Sciatic nerve (tissue), 2 donors: Measurements from ENCODE around the gene PTPRN2. TPM values are rescaled to one million over a fixed set of nuclear protein-coding genes. Genes with fewer than 3 reads are reported as not detected.
"Not testable (repeated sequence)": the region's sequence is repeated elsewhere in the genome, so short reads cannot be mapped to it uniquely, and the experiment has no call there.

Experiments
- ATAC-seq: fragments of 200-7000 bp; cut with Tn5 transposase; one replicate; pipeline ENCODE4 v1.9.1; 2020; ENCODE audit warnings: mild to moderate bottlenecking, moderate library complexity
- DNase-seq: peaks from one replicate; pipeline ENCODE4 v3.0.0-alpha.2; 2020; ENCODE audit warnings: low spot score
- intact Hi-C: fragments of 100-400 bp; cut with DNase I; formaldehyde crosslinking; loops from one replicate; pipeline ENCODE4 v1.14.2; 2022
- total RNA-seq: library from RNA; stranded (reverse); fragmentation: NEBNext Ultra II Directional; extraction: Animal tissue kit (Norgen Biotek cat#: 25700); gene quantifications from one replicate; pipeline ENCODE4 v1.2.1, GENCODE V29; 2021
- donor health status: DM: no; HTN: no; CAD: no.
- donor health status: DM: no; HTN: no; CAD: no.

PTPRN2 gene
- total RNA-seq, 1 donor from 2014 or later: 12.7 TPM

GRCh38 chr7:157568770-157569584 lies 1018.6 kb downstream of the PTPRN2 start:
- DNase-seq (peak; percentile 72), ATAC-seq (peak; percentile 82)
- intact Hi-C loops: no loop called here

DNA sequence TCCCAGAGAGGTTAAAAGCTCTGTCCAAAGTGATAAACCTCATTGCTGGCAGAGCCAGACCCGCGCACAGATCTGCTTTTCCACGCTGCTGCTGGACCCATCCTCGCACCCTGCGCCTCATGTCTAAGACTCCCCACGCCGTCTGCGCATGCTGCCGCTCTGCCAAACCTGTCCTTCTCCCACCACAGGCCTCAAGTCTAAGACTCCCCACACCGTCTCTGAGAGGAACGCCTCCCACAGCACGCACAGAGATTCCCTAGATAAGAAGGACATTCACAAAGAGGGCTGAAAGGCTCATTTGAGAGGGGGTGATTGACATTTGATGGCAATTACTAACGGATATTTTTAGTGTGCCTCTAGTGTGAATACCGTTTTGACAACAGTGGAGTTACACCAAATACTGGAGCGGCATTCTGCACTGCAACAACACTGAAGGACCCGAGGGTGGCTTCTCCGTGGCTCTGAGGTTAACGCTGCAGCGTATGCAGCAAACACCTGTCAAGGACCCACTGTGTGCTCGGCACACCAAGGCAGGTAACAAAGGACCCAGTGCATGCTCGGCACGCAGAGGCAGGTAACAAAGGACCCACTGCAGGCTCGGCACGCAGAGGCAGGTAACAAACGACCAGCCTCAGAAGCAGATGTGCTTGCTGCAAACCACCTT lies 1019.4 kb downstream of the PTPRN2 start:
- intact Hi-C loops: no loop called here
- ATAC-seq: peak; percentile 34
- no peak for DNase-seq

- ATAC-seq (no peak), DNase-seq (no peak)
- intact Hi-C loops: no loop called here
These were observed 1020.0 kb downstream of the PTPRN2 start for GRCh38 chr7:157567666-157568065.

DNA sequence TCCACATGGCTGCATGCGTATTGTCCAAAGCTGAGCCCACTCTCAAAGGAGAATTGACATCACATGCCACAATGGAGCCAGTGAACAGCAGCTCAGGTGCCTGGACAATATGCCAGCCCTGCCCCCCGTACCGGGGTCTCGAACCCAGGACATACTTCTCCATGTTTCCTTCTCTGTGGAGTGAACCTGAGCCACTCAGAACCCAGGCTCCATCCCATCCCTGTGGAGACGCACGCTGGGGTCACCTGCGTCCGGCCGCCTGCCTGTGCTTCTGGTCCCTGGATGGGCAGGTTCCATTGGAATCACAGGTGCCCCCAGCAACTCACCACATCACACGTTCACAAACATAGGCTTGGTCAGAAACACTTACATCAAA lies 1021.0 kb downstream of the PTPRN2 start:
- no peak for ATAC-seq
- intact Hi-C loops: no loop called here
- no peak for DNase-seq

GRCh38 chr7:157565981-157566630 lies 1021.5 kb downstream of the PTPRN2 start:
- DNase-seq (no peak), ATAC-seq (no peak)
- intact Hi-C loops: no loop called here

DNA sequence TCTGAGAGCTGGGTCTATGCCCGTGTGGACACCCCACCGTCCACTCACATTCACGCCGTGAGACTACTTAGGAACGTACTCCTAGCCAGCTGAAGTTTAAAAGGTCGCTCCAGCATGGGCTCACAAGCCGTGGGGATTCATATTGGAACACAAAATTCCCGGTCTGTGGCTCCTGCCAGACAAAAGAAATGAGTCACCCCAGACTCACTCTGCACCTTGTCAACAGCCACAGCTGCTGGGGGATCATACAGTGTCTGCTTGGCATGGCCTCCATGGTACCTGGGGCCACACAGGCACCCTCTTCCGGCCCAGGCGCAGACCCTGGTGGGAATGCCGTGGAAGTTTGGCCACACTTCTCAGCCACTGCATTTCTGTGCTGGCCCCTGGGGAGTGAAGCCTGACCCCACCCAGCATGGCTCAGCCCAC lies 1022.4 kb downstream of the PTPRN2 start:
- intact Hi-C loops: no loop called here
- ATAC-seq: no peak
- DNase-seq: no peak

DNA sequence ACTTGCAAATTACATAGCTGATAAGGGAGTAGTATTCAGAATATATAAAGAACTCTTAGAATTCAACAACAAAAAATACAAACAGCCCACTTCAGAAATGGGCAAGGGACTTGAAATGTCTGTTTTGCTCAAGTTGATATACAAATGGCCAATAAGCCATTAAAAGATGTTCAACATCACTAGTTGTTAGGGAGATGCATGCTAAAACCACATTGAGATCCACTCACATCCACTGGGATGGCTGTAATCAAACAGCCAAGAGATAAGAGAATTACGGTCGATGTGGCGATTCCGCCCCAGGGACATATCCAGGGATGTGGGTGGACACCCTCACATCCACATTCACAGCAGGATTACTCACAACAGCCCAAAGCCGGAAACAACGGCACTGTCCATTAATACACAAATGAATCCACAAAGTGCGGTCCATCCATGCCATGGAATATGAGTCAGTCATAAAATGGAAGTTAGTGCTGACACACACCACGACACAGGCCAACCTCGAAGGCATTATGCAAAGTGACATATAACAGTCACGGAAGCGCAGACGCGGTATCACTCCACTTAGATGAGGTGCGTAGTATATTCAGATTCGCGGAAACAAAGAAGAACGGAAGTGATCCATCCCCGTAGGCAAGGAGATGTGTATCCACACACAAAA lies 1023.0 kb downstream of the PTPRN2 start:
- no peak for ATAC-seq
- intact Hi-C loops: no loop called here
- DNase-seq: no peak

DNA sequence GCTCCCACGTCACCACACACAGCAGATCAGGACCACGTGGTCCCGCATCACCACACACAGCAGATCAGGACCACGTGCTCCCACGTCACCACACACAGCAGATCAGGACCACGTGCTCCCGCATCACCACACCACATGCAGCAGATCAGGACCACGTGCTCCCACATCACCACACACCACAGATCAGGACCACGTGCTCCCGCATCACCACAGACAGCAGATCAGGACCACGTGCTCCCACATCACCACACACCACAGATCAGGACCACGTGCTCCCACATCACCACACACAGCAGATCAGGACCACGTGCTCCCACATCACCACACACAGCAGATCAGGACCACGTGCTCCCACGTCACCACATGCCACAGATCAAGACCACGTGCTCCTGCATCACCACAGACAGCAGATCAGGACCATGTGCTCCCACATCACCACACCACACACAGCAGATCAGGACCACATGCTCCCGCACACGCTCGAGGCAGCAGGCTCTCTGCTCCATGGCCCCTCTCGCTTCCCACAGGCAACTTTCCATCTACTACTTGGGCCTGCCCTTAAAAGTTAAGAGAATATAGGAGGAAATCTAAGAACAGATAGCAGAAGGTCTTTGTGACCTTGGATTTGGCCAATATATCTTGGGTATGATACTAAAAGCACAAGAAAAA lies 1024.0 kb downstream of the PTPRN2 start:
- DNase-seq, ATAC-seq, intact Hi-C loops: not testable (repeated sequence)

DNA sequence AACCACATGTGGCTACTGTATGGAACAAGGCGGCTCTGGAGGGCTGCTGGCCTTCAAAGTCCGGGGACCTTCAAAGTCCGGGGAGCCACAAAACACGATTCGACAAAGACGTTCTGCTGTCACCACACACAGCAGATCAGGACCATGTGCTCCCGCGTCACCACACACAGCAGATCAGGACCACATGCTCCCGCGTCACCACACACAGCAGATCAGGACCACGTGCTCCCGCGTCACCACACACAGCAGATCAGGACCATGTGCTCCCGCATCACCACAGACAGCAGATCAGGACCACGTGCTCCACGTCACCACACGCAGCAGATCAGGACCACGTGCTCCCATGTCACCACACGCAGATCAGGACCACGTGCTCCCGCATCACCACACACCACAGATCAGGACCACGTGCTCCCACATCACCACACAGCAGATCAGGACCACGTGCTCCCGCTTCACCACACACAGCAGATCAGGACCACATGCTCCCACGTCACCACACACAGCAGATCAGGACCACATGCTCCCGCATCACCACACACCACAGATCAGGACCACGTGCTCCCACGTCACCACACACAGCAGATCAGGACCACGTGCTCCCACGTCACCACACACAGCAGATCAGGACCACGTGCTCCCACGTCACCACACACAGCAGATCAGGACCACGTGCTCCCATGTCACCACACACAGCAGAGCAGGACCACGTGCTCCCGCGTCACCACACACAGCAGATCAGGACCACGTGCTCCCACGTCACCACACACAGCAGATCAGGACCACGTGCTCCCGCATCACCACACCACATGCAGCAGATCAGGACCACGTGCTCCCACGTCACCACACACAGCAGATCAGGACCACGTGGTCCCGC lies 1024.9 kb downstream of the PTPRN2 start:
- ATAC-seq, DNase-seq, intact Hi-C loops: not testable (repeated sequence)

- intact Hi-C loops: no loop called here
- no peak for DNase-seq
- ATAC-seq: no peak
These were observed 1025.7 kb downstream of the PTPRN2 start for GRCh38 chr7:157561816-157562410.

DNA sequence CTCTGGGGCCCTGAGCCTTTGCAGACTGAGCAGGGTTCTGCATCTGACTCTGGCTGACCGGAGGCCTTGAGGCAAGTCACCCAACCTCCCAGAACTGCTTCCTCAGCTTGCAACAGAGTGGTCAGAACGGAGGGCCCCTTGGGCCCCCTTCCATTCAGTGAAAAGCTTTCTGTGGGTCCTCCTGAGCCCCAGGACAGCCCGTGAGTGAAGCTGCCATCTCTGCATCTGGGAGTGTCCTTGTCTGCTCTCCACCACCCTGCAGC lies 1026.2 kb downstream of the PTPRN2 start:
- intact Hi-C loops: no loop called here
- ATAC-seq: no peak
- no peak for DNase-seq

GRCh38 chr7:157560710-157561522 lies 1026.7 kb downstream of the PTPRN2 start:
- DNase-seq: no peak
- no peak for ATAC-seq
- intact Hi-C loops: no loop called here

- DNase-seq: no peak
- ATAC-seq: no peak
- intact Hi-C loops: no loop called here
These were observed 1027.4 kb downstream of the PTPRN2 start for GRCh38 chr7:157560258-157560654.

DNA sequence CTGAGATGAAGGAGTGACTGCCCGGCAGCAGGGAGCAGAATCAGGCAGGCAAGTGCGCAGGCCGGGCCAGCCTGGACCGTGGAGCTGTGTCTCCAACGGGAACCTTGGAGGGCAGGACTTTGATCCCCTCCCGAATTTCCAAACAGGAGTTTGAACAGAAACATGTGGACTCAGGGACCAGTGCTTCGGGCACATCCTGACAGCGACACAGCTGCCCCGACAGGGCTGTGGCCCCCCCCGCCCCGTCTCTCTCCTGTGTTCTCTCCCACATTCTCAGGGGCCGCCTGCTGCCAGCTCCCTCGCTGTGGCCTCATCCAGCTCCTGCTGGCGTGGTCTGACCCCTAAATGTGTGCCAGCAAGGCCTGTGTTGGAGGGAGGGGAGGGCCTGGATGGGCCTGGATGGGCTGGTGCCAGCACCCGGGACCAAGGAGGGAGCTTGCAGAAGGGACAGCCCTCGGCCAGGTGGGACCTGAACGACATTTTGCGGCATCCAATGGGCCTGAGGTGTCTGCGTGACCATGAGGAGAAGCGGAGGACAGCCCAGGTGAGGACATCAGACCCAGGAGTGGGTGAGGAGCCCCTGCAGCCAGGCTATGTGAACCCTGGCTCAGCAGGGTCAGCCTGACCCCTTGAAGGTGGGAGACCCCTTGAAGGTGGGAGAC lies 1027.9 kb downstream of the PTPRN2 start:
- ATAC-seq (no peak), DNase-seq (no peak)
- intact Hi-C loops: no loop called here

DNA sequence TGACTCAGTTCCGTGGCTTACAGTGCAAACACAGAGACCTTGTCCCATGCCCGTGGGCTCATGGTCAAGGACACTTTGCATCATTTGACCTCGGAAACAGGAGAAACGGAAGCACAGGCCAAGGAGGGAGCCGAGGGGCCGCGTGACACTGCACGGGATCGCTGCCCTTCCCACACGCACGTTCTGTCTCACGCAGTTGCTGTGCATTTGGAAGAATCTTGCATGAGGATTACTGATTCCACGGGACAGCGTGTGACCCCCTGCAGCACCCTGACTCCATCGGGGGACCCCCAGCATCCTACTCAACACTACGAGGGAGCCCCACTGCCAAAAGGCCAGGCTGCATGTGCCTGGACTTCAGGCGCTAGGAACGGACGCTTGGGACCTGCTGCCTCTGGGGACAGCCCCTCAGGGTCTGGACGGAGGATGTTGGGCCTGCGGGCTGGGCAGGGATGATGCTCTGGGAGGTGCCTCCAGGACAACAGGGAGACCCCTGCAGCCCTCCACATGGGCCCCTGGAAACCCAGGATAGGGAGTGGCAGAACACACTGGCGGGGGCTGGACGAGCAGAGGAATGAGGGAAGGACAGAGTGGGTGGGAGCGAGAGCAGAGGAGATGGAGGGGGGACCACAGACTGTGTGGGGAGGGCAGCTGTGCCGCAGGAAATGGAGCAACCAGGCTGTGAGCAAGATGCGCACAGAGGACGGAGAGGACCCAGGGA lies 1028.6 kb downstream of the PTPRN2 start:
- intact Hi-C loops: no loop called here
- ATAC-seq (no peak), DNase-seq (peak; percentile 30)

- peak; percentile 31 for DNase-seq
- ATAC-seq: no peak
- intact Hi-C loops: no loop called here
These were observed 1029.1 kb downstream of the PTPRN2 start for GRCh38 chr7:157558516-157558874.
